Measurements from ENCODE around the gene AFAP1.

DNA sequence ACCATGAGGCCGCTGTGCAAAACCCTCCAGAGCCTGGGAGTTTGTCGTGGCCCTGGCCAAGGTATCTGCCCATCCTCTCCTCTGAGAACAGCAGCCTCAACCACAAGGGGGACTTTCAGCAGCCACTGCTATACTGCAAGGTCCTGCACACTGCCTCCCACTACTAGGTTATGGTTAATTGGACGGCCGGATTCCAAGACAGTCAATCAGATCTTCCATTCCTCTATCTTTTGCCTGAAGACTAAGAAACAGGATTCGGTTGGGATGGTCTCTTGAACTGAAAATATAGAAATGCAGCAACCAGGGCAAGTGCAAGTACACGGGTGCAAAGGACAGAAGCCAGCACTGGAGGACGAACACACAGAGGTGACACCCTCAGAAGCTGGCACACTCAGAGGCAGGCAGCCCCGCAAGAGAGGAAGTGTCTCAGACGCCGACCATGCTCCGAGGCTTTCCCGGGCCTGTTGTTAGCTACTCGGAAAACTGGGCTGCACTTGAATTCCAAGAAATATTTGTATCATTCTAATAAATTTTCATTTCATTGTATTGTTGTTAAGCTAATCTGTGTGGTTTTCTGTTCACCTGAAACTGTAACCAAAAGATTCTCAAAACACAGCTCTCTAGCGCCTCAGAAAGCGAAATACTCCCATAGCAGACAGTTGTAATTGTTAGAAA, 63.3 kb downstream of the AFAP1 start:
- TF ChIP-seq, protein P1, sequence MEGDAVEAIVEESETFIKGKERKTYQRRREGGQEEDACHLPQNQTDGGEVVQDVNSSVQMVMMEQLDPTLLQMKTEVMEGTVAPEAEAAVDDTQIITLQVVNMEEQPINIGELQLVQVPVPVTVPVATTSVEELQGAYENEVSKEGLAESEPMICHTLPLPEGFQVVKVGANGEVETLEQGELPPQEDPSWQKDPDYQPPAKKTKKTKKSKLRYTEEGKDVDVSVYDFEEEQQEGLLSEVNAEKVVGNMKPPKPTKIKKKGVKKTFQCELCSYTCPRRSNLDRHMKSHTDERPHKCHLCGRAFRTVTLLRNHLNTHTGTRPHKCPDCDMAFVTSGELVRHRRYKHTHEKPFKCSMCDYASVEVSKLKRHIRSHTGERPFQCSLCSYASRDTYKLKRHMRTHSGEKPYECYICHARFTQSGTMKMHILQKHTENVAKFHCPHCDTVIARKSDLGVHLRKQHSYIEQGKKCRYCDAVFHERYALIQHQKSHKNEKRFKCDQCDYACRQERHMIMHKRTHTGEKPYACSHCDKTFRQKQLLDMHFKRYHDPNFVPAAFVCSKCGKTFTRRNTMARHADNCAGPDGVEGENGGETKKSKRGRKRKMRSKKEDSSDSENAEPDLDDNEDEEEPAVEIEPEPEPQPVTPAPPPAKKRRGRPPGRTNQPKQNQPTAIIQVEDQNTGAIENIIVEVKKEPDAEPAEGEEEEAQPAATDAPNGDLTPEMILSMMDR (IDR thresholded peaks at IDR 0.05): peak in 3 of 4 experiments; percentile 8 to 28 (median 22)
- no peak for TF ChIP-seq POLR2A (IDR thresholded peaks at IDR 0.05)

Data from uterus (tissue), 2 donors.